ENCODE data around the gene HMGB2. TPM values are rescaled to one million over a fixed set of nuclear protein-coding genes. Genes with fewer than 3 reads are reported as not detected.

The HMGB2 gene
- total RNA-seq, 4 donors from 2014 or later = 13.3 to 47.8 (median 30.7) TPM

DNA sequence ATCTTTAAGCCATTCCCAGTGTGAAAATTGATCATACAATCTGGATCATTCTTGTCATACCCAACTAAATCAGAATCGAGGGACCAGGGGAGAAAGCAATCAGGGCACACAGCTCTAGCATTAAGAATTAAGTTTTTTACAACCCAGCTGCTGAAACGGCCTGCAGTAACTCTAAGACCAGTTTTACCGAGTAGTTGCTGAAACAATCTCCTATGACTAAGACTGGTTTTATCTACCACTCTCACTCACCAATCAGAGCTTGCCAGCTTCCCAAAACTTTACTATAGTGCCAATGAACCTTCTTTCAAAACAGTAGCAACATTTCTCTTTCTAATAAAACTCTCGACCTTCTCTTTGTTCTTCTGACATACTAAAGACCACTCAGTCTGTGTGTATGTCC lies 33.8 kb upstream of the HMGB2 start:
- Histone ChIP-seq H3K4me3 (replicated peaks in 1 of 3) (no peak overlapping the region), H3K27me3 (no peaks in the 10 kb centered on the region), H3K9me3 (no peaks in the 10 kb centered on the region), H3K36me3 (no peaks in the 10 kb centered on the region), H3K4me1 (peaks cover 0 to 4% of the 10 kb centered on the region in 2 donors), H3K27ac (no peak overlapping the region)
- DNase-seq = no peak
- intact Hi-C loops (cut with DNase I) = no loop called here
- no peak for TF ChIP-seq CTCF (IDR thresholded peaks at IDR 0.05)
- TF ChIP-seq POLR2A (IDR thresholded peaks at IDR 0.05) = no peak
- WGBS, 2 donors = 78 to 84% methylated on average over 4 of the region's 4 CpGs

GRCh38 chr4:173367285-173367684 lies 33.1 kb upstream of the HMGB2 start:
- H3K9me3 ChIP-seq = no peaks in the 10 kb centered on the region
- H3K36me3 ChIP-seq = no peaks in the 10 kb centered on the region
- intact Hi-C loops (cut with DNase I) = no loop called here
- H3K4me3 ChIP-seq (replicated peaks in 1 of 3) = no peak overlapping the region
- no peak overlapping the region for H3K27ac ChIP-seq
- no peak for DNase-seq
- no peaks in the 10 kb centered on the region for H3K4me1 ChIP-seq
- no peak for TF ChIP-seq CTCF (IDR thresholded peaks at IDR 0.05)
- no peak for TF ChIP-seq POLR2A (IDR thresholded peaks at IDR 0.05)
- H3K27me3 ChIP-seq = no peaks in the 10 kb centered on the region

DNA sequence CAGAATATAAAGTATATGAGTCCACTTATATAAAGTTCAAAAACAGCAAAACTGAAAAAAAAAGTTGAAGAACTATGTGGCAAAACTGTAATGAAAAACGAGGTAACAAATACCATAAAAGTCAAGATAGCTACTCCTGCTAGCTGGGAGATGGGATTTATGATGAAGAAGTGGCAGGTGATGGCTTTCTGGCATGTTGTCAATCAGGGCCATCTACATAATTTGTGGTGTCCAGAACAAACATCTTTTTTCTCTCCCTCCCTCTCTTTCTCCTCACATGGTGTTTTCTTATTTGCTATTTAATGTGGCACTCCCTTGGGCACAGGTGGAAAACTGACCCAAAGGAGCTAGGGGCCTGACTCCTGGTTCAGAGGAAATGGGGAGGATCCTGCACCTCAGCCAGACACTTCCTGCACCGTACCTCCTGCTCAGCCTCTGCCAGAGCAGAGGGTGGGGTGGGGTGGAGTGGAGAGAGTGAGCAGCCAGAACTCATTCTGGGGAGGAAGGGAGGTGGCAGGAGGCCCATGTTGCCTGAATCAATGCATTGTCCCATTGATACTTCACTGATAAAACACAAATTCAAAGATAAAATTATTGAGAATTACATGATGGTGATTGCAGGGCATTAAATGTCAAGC lies 31.3 kb upstream of the HMGB2 start:
- DNase-seq = no peak
- 51 to 54% methylated on average over 2 of the region's 2 CpGs for WGBS, 2 donors
- H3K27me3 ChIP-seq = no peaks in the 10 kb centered on the region
- no peak overlapping the region for H3K27ac ChIP-seq
- no peak overlapping the region for H3K4me3 ChIP-seq (replicated peaks in 1 of 3)
- H3K9me3 ChIP-seq = no peaks in the 10 kb centered on the region
- no peaks in the 10 kb centered on the region for H3K36me3 ChIP-seq
- intact Hi-C loops (cut with DNase I) = no loop called here
- H3K4me1 ChIP-seq = no peaks in the 10 kb centered on the region
- TF ChIP-seq POLR2A (IDR thresholded peaks at IDR 0.05) (no peak), CTCF (IDR thresholded peaks at IDR 0.05) (no peak)

- WGBS, 2 donors = 76 to 77% methylated on average over 3 of the region's 3 CpGs
- DNase-seq = peak in 1 of 2 donors; percentile 31
- Histone ChIP-seq H3K9me3 (no peaks in the 10 kb centered on the region), H3K4me1 (no peaks in the 10 kb centered on the region), H3K4me3 (replicated peaks in 1 of 3) (no peak overlapping the region), H3K27ac (no peak overlapping the region), H3K27me3 (no peaks in the 10 kb centered on the region), H3K36me3 (no peaks in the 10 kb centered on the region)
- intact Hi-C loops (cut with DNase I) = no loop called here
- TF ChIP-seq POLR2A (IDR thresholded peaks at IDR 0.05) (no peak), CTCF (IDR thresholded peaks at IDR 0.05) (no peak)
Observed at GRCh38 chr4:173362666-173363065, 28.5 kb upstream of the HMGB2 start.

DNA sequence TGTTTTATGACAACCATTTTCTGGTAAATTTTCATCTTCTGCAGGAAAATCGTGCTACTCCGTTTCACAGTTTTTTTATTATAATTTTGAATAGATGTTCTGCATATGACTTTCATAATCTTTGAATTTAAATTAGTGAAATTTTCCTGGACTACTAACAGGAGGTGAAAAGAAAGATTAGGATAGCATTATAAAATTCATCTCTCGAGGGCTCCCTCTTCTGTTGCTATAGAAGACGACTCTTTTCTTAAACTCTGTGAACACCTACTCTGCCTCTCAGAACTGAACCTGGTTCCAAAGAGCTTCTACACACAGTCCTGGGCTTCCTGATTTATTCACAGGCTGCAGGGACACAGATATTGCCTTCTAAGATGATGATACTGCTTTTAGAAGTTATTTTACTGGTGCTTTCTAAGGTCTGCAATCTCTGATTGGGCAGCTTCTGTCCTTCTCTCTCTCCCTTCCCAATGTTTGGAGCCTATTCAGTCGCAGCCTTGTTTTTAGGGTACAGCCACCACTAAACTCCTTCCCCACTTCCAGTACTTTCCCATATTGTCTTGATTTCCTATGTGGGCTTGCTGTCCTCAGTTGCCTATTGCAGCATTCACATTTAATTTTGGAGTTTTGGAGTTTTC lies 26.5 kb upstream of the HMGB2 start:
- intact Hi-C loops (cut with DNase I) = no loop called here
- WGBS, 2 donors = 52 to 62% methylated on average over 5 of the region's 5 CpGs

More for the DNA sequence above, 26.5 kb upstream of the HMGB2 start:
- no peaks in the 10 kb centered on the region for H3K36me3 ChIP-seq
- H3K4me1 ChIP-seq = no peaks in the 10 kb centered on the region
- no peak overlapping the region for H3K27ac ChIP-seq
- DNase-seq = no peak
- H3K27me3 ChIP-seq = no peaks in the 10 kb centered on the region
- H3K9me3 ChIP-seq = no peaks in the 10 kb centered on the region
- H3K4me3 ChIP-seq (replicated peaks in 1 of 3) = no peak overlapping the region
- TF ChIP-seq POLR2A (IDR thresholded peaks at IDR 0.05) (no peak), CTCF (IDR thresholded peaks at IDR 0.05) (peak in 1 of 6 experiments; percentile 14)
